22Rv1 (cell line): ENCODE data around the gene B3GLCT.

Source experiments
- CTCF ChIP-seq: fragments of 450-650 bp; IDR thresholded peaks from 2 replicates; pipeline ENCODE4 v1.5.1; 2017; ENCODE audit warnings: mild to moderate bottlenecking
- ZFX ChIP-seq: fragments of 450-650 bp; IDR thresholded peaks from 2 replicates; pipeline ENCODE4 v1.6.1; 2017; ENCODE audit warnings: antibody characterized with exemption, borderline replicate concordance

GRCh38 chr13:31322702-31323405, 123.1 kb downstream of the B3GLCT start:
- TF ChIP-seq CTCF (no peak), ZFX (no peak)
